Hepatocyte (in vitro differentiated cells): ENCODE data around the gene CCDC88C. TPM values are rescaled to one million over a fixed set of nuclear protein-coding genes. Genes with fewer than 3 reads are reported as not detected.

Experiments
- DNase-seq: peaks from one replicate; pipeline ENCODE4 v3.0.0-alpha.2; 2016; ENCODE audit warnings: low spot score
- H2AFZ ChIP-seq: fragments of 200-600 bp; sonication (generic); 2 replicates; pipeline ENCODE4 v1.6.0; 2016; ENCODE audit warnings: antibody characterized with exemption, mild to moderate bottlenecking
- H3K27ac ChIP-seq: fragments of 200-600 bp; sonication (generic); 2 replicates; pipeline ENCODE4 v1.5.1; 2016; ENCODE audit warnings: mild to moderate bottlenecking
- H3K27me3 ChIP-seq: fragments of 200-600 bp; sonication (generic); 2 replicates; pipeline ENCODE4 v1.6.1; 2016
- H3K36me3 ChIP-seq: fragments of 200-600 bp; sonication (generic); replicated peaks from 2 replicates; pipeline ENCODE4 v1.5.1; 2016; ENCODE audit warnings: low read depth; ENCODE audit not compliant: insufficient read depth
- H3K4me1 ChIP-seq: fragments of 200-600 bp; sonication (generic); 2 replicates; pipeline ENCODE4 v1.5.1; 2016; ENCODE audit warnings: mild to moderate bottlenecking, moderate library complexity; ENCODE audit not compliant: insufficient read depth
- H3K4me2 ChIP-seq: fragments of 200-600 bp; sonication (generic); 2 replicates; pipeline ENCODE4 v1.6.0; 2016
- H3K4me3 ChIP-seq: fragments of 200-600 bp; sonication (generic); 2 replicates; pipeline ENCODE4 v1.5.1; 2016; ENCODE audit warnings: mild to moderate bottlenecking
- H3K79me2 ChIP-seq: fragments of 200-600 bp; sonication (generic); 2 replicates; pipeline ENCODE4 v1.6.0; 2017; ENCODE audit warnings: mild to moderate bottlenecking
- H3K9me2 ChIP-seq: fragments of 200-600 bp; sonication (generic); replicated peaks from 2 replicates; pipeline ENCODE4 v1.6.0; 2017; ENCODE audit warnings: mild to moderate bottlenecking; ENCODE audit not compliant: insufficient read depth
- H3K9me3 ChIP-seq: fragments of 200-600 bp; sonication (generic); 2 replicates; pipeline ENCODE4 v1.5.1; 2016; ENCODE audit warnings: low read depth, mild to moderate bottlenecking
- H4K20me1 ChIP-seq: fragments of 200-600 bp; sonication (generic); 2 replicates; pipeline ENCODE4 v1.6.0; 2016; ENCODE audit warnings: mild to moderate bottlenecking; ENCODE audit not compliant: insufficient read depth, poor library complexity, severe bottlenecking
- CTCF ChIP-seq: fragments of 200-600 bp; sonication (generic); IDR thresholded peaks from 2 replicates; pipeline ENCODE4 v1.5.1; 2016; ENCODE audit warnings: antibody characterized with exemption, mild to moderate bottlenecking; ENCODE audit not compliant: poor library complexity
- EZH2 ChIP-seq: fragments of 200-600 bp; sonication (generic); IDR thresholded peaks from 2 replicates; pipeline ENCODE4 v1.6.1; 2016; ENCODE audit warnings: antibody characterized with exemption, mild to moderate bottlenecking, borderline replicate concordance
- EZH2phosphoT487 ChIP-seq: fragments of 200-600 bp; sonication (generic); IDR thresholded peaks from one replicate; pipeline ENCODE4 v1.6.1; 2018; ENCODE audit warnings: antibody characterized with exemption, mild to moderate bottlenecking, low read depth, moderate library complexity; ENCODE audit not compliant: unreplicated experiment, severe bottlenecking
- WGBS: methylation state at CpG from one replicate; pipeline ENCODE4 v1.1.6; 2016; ENCODE audit warnings: low lambda C conversion rate; ENCODE audit errors: missing lambda C conversion rate; 5-methylcytosine and 5-hydroxymethylcytosine counted together
- polyA plus RNA-seq: library from polyadenylated mRNA; unstranded; fragments of >200 nt; fragmentation: Nextera tagmentation; extraction: Ambion mirVana; gene quantifications from 2 replicates; pipeline ENCODE4 v1.2.1, GENCODE V29; 2016
- total RNA-seq: library from RNA; depleted of rRNA; stranded (reverse); fragments of >200 nt; gene quantifications from 2 replicates; pipeline ENCODE4 v1.2.3, GENCODE V29; 2014

Gene CCDC88C
- total and polyA plus RNA-seq, 2 experiments from 2014 or later, result 5.9 to 11.3 TPM

- no peak for TF ChIP-seq CTCF
- TF ChIP-seq EZH2, result no peak
- no peak for TF ChIP-seq EZH2phosphoT487
- Histone ChIP-seq H3K9me3 (no peaks in the 10 kb centered on the region), H4K20me1 (no peaks in the 10 kb centered on the region), H2AFZ (no peak overlapping the region), H3K27me3 (no peaks in the 10 kb centered on the region), H3K27ac (no peak overlapping the region), H3K79me2 (no peaks in the 10 kb centered on the region), H3K4me2 (no peak overlapping the region), H3K9me2 (no peaks in the 10 kb centered on the region), H3K4me1 (no peaks in the 10 kb centered on the region), H3K4me3 (no peak overlapping the region), H3K36me3 (no peaks in the 10 kb centered on the region)
- no peak for DNase-seq
- 97% methylated on average over 16 of the region's 16 CpGs for WGBS
These were observed 182.9 kb downstream of the CCDC88C start for GRCh38 chr14:91234791-91235114.

- DNase-seq, result no peak
- H3K4me2 ChIP-seq, result no peak overlapping the region
- H3K27me3 ChIP-seq, result no peaks in the 10 kb centered on the region
- H3K9me3 ChIP-seq, result no peaks in the 10 kb centered on the region
- H3K9me2 ChIP-seq, result no peaks in the 10 kb centered on the region
- H3K27ac ChIP-seq, result no peak overlapping the region
- no peaks in the 10 kb centered on the region for H3K36me3 ChIP-seq
- no peak overlapping the region for H3K4me3 ChIP-seq
- 97% methylated on average over 62 of the region's 63 CpGs for WGBS
- no peaks in the 10 kb centered on the region for H4K20me1 ChIP-seq
- H2AFZ ChIP-seq, result no peak overlapping the region
- H3K4me1 ChIP-seq, result no peaks in the 10 kb centered on the region
- TF ChIP-seq EZH2phosphoT487, result no peak
- TF ChIP-seq CTCF, result no peak
- TF ChIP-seq EZH2, result no peak
- H3K79me2 ChIP-seq, result no peaks in the 10 kb centered on the region
These were observed 183.5 kb downstream of the CCDC88C start for GRCh38 chr14:91233936-91234790.

- Histone ChIP-seq H3K4me2 (no peak overlapping the region), H4K20me1 (no peaks in the 10 kb centered on the region), H3K9me2 (no peaks in the 10 kb centered on the region), H3K27me3 (no peaks in the 10 kb centered on the region), H2AFZ (no peak overlapping the region), H3K36me3 (no peaks in the 10 kb centered on the region), H3K79me2 (no peaks in the 10 kb centered on the region), H3K9me3 (no peaks in the 10 kb centered on the region), H3K4me1 (no peaks in the 10 kb centered on the region), H3K4me3 (no peak overlapping the region), H3K27ac (no peak overlapping the region)
- 97% methylated on average over 2 of the region's 2 CpGs for WGBS
- no peak for TF ChIP-seq EZH2phosphoT487
- TF ChIP-seq CTCF, result no peak
- TF ChIP-seq EZH2, result no peak
- DNase-seq, result no peak
These were observed 185.0 kb downstream of the CCDC88C start for GRCh38 chr14:91232603-91233002.
